ENCODE data around the gene PYGL.

The PYGL gene

DNA sequence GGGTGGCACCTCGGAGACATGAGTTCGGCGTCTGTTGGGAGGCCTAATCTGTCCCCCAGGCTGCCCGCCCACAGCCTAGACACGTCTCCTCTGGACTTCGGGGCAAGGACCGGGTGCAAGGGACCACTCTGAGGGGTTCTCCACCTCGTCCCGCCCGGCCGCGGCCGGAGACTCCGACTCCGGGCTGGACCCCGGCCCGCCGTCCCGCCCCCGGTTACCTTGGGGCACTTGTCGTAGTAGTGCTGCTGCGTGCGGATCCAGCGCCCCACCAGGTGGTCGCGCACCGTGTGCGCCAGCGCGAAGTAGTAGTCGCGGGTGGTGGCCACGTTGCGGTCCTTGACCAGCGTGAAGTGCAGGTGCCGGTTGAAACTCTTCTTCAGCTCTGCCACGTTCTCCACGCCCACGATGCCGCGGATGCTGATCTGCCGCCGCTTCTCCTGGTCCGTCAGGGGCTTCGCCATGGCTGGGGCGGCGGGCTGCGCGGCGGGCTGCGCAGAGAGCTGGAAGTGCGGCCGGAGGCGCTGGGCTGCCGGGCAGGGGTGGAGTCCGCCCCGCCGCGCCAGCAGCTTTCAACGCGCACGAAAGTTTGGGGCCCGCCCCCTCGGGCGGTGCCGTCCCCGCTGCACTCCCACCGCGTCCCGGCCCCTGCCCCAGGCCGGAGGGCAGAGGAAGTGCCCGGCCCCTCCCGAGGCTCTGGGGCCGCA, at the start of gene PYGL:
TSS of gene PYGL (minus strand) at position 541 of the 704 bp plus-strand sequence. CDS start at position 461, 80 bp downstream.
- CTCF ChIA-PET: interaction anchor here (3.2 kb wide), 1 partner anchor 11 kb away, joined by 16 read pairs; no protein-coding TSS in a partner anchor
- POLR2A ChIA-PET: interaction anchor here (0.5 to 2.0 kb wide), 8 partner anchors 11 to 151 kb away, joined by 3 to 10 read pairs (median 3); partner anchors contain the start of gene TRIM9
- no peak for TF ChIP-seq ZNF19 (tag by site-specific recombination; IDR thresholded peaks at IDR 0.05; ENCODE audit: low read depth)
- TF ChIP-seq TRIM28 (IDR thresholded peaks at IDR 0.05; ENCODE audit: borderline replicate concordance, low read length): no peak
- TF ChIP-seq, protein P1, sequence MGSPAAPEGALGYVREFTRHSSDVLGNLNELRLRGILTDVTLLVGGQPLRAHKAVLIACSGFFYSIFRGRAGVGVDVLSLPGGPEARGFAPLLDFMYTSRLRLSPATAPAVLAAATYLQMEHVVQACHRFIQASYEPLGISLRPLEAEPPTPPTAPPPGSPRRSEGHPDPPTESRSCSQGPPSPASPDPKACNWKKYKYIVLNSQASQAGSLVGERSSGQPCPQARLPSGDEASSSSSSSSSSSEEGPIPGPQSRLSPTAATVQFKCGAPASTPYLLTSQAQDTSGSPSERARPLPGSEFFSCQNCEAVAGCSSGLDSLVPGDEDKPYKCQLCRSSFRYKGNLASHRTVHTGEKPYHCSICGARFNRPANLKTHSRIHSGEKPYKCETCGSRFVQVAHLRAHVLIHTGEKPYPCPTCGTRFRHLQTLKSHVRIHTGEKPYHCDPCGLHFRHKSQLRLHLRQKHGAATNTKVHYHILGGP (tag by site-specific recombination; IDR thresholded peaks at IDR 0.05): no peak
- TF ChIP-seq ZNF24 (tag by site-specific recombination; IDR thresholded peaks at IDR 0.05): no peak
- TF ChIP-seq ZNF416 (tag by site-specific recombination; IDR thresholded peaks at IDR 0.05): no peak
- peak; percentile 75 for TF ChIP-seq ZBTB26 (tag by site-specific recombination; optimal IDR thresholded peaks at IDR 0.05)
- TF ChIP-seq, protein P2, sequence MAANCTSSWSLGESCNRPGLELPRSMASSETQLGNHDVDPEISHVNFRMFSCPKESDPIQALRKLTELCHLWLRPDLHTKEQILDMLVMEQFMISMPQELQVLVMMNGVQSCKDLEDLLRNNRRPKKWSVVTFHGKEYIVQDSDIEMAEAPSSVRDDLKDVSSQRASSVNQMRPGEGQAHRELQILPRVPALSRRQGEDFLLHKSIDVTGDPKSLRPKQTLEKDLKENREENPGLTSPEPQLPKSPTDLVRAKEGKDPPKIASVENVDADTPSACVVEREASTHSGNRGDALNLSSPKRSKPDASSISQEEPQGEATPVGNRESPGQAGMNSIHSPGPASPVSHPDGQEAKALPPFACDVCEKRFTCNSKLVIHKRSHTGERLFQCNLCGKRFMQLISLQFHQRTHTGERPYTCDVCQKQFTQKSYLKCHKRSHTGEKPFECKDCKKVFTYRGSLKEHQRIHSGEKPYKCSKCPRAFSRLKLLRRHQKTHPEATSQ (tag by site-specific recombination; IDR thresholded peaks at IDR 0.05): no peak
- TF ChIP-seq ZBTB1 (tag by site-specific recombination; IDR thresholded peaks at IDR 0.05): no peak
- no peak for TF ChIP-seq PRDM2 (tag by site-specific recombination; IDR thresholded peaks at IDR 0.05; ENCODE audit: borderline replicate concordance)
- TF ChIP-seq YY2 (tag by site-specific recombination; IDR thresholded peaks at IDR 0.05): peak; percentile 36; the same call in 1 of the 2 replicates
- peak; percentile 63; the same call in 1 of the 2 replicates for TF ChIP-seq ZNF777 (tag by site-specific recombination; IDR thresholded peaks at IDR 0.05; ENCODE audit: borderline replicate concordance)
- TF ChIP-seq TSHZ1 (tag by site-specific recombination; IDR thresholded peaks at IDR 0.05; ENCODE audit: borderline replicate concordance): no peak
- TF ChIP-seq, protein P3, sequence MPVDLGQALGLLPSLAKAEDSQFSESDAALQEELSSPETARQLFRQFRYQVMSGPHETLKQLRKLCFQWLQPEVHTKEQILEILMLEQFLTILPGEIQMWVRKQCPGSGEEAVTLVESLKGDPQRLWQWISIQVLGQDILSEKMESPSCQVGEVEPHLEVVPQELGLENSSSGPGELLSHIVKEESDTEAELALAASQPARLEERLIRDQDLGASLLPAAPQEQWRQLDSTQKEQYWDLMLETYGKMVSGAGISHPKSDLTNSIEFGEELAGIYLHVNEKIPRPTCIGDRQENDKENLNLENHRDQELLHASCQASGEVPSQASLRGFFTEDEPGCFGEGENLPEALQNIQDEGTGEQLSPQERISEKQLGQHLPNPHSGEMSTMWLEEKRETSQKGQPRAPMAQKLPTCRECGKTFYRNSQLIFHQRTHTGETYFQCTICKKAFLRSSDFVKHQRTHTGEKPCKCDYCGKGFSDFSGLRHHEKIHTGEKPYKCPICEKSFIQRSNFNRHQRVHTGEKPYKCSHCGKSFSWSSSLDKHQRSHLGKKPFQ (tag by site-specific recombination; IDR thresholded peaks at IDR 0.05): no peak
- no peak for TF ChIP-seq ATF2 (tag by site-specific recombination; IDR thresholded peaks at IDR 0.05; ENCODE audit: low read depth)
- TF ChIP-seq ZNF624 (tag by site-specific recombination; IDR thresholded peaks at IDR 0.05): no peak
- TF ChIP-seq, protein P4, sequence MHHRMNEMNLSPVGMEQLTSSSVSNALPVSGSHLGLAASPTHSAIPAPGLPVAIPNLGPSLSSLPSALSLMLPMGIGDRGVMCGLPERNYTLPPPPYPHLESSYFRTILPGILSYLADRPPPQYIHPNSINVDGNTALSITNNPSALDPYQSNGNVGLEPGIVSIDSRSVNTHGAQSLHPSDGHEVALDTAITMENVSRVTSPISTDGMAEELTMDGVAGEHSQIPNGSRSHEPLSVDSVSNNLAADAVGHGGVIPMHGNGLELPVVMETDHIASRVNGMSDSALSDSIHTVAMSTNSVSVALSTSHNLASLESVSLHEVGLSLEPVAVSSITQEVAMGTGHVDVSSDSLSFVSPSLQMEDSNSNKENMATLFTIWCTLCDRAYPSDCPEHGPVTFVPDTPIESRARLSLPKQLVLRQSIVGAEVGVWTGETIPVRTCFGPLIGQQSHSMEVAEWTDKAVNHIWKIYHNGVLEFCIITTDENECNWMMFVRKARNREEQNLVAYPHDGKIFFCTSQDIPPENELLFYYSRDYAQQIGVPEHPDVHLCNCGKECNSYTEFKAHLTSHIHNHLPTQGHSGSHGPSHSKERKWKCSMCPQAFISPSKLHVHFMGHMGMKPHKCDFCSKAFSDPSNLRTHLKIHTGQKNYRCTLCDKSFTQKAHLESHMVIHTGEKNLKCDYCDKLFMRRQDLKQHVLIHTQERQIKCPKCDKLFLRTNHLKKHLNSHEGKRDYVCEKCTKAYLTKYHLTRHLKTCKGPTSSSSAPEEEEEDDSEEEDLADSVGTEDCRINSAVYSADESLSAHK (tag by site-specific recombination; IDR thresholded peaks at IDR 0.05): 0 out of 2 replicates have a peak, but pooled peaks have one; percentile 4

More for the DNA sequence above, at the start of gene PYGL:
- H3K4me3 ChIP-seq (ENCODE audit: low read depth, low read length): peak within 1 kb of the TSS; percentile 60
- peak within 1 kb of the TSS; percentile 68 for H3K27ac ChIP-seq (ENCODE audit: extremely low read depth, low read depth, low read length)
- peaks cover 11 to 25% of the 10 kb centered on the region in 2 experiments for H3K36me3 ChIP-seq (ENCODE audit: control insufficient read depth in 2 of 2, insufficient read depth in 1 of 2, low read length in 2 of 2)
- no peaks in the 10 kb centered on the region for H3K9me3 ChIP-seq (ENCODE audit: control insufficient read depth, insufficient read depth, low read depth, low read length)
- H3K4me1 ChIP-seq (ENCODE audit: control insufficient read depth, insufficient read depth, low read length): peaks cover 3% of the 10 kb centered on the region; the same call in 1 of the 2 replicates
